ENCODE results near the gene CAMK1D. TPM values are rescaled to one million over a fixed set of nuclear protein-coding genes. Genes with fewer than 3 reads are reported as not detected.

CAMK1D gene
- total RNA-seq, 4 donors from 2014 or later = 13.5 to 21.4 (median 15.7) TPM

- DNase-seq = no peak
- Histone ChIP-seq H3K9me3 (no peaks in the 10 kb centered on the region), H3K36me3 (no peaks in the 10 kb centered on the region), H3K4me3 (no peak overlapping the region), H3K27ac (no peak overlapping the region), H3K4me1 (peaks cover 0 to 4% (median 0%) of the 10 kb centered on the region in 4 donors), H3K27me3 (no peaks in the 10 kb centered on the region)
- WGBS, 2 donors (ENCODE audit: low coverage in 1 of 2) = 71 to 79% methylated on average over 7 of the region's 7 CpGs
- in situ Hi-C loops (cut with MboI; ENCODE audit: low pct_ligation_motif_present in 1 of 4, low pct_unique_long_range_greater_than_20kb in 1 of 4, low sequenced_read_pairs in 3 of 4) (no loop called here), intact Hi-C loops (cut with DNase I; ENCODE audit: low total_unique reads) (no loop called here)
- TF ChIP-seq CTCF (IDR thresholded peaks at IDR 0.05) (no peak), POLR2AphosphoS5 (IDR thresholded peaks at IDR 0.05) (no peak), POLR2A (IDR thresholded peaks at IDR 0.05) (no peak), EP300 (IDR thresholded peaks at IDR 0.05; ENCODE audit: low read depth) (no peak)
Measured at GRCh38 chr10:12568391-12569009, 219.2 kb downstream of the CAMK1D start.

GRCh38 chr10:12572281-12572680, 222.9 kb downstream of the CAMK1D start:
- no peaks in the 10 kb centered on the region for H3K9me3 ChIP-seq
- H3K27me3 ChIP-seq = no peaks in the 10 kb centered on the region
- no peak overlapping the region for H3K4me3 ChIP-seq
- no peak overlapping the region for H3K27ac ChIP-seq
- no peaks in the 10 kb centered on the region for H3K4me1 ChIP-seq
- H3K36me3 ChIP-seq = no peaks in the 10 kb centered on the region
- intact Hi-C loops (cut with DNase I; ENCODE audit: low total_unique reads) = no loop called here
- no peak for TF ChIP-seq POLR2AphosphoS5 (IDR thresholded peaks at IDR 0.05)
- TF ChIP-seq EP300 (IDR thresholded peaks at IDR 0.05; ENCODE audit: low read depth) = no peak
- no peak for TF ChIP-seq POLR2A (IDR thresholded peaks at IDR 0.05)
- TF ChIP-seq CTCF (IDR thresholded peaks at IDR 0.05) = no peak
- no peak for DNase-seq
- in situ Hi-C loops (cut with MboI; ENCODE audit: low pct_ligation_motif_present in 1 of 4, low pct_unique_long_range_greater_than_20kb in 1 of 4, low sequenced_read_pairs in 3 of 4) = no loop called here
- 90% methylated on average over 2 to 3 of the region's 3 CpGs for WGBS, 2 donors (ENCODE audit: low coverage in 1 of 2)

GRCh38 chr10:12577610-12578009, 228.3 kb downstream of the CAMK1D start:
- H3K27me3 ChIP-seq = no peaks in the 10 kb centered on the region
- in situ Hi-C loops (cut with MboI; ENCODE audit: low pct_ligation_motif_present in 1 of 4, low pct_unique_long_range_greater_than_20kb in 1 of 4, low sequenced_read_pairs in 3 of 4) (no loop called here), intact Hi-C loops (cut with DNase I; ENCODE audit: low total_unique reads) (no loop called here)

GRCh38 chr10:12579954-12580858, 230.9 kb downstream of the CAMK1D start:
- in situ Hi-C loops (cut with MboI; ENCODE audit: low pct_ligation_motif_present in 1 of 4, low pct_unique_long_range_greater_than_20kb in 1 of 4, low sequenced_read_pairs in 3 of 4) (no loop called here), intact Hi-C loops (cut with DNase I; ENCODE audit: low total_unique reads) (no loop called here)
- Histone ChIP-seq H3K27ac (peak overlapping the region in 2 of 4 donors; percentile 41 to 47), H3K27me3 (no peaks in the 10 kb centered on the region), H3K36me3 (no peaks in the 10 kb centered on the region), H3K4me1 (no peaks in the 10 kb centered on the region), H3K9me3 (no peaks in the 10 kb centered on the region), H3K4me3 (no peak overlapping the region)
- TF ChIP-seq EP300 (IDR thresholded peaks at IDR 0.05; ENCODE audit: low read depth) (no peak), CTCF (IDR thresholded peaks at IDR 0.05) (no peak), POLR2AphosphoS5 (IDR thresholded peaks at IDR 0.05) (no peak)
- 27 to 67% methylated on average over 2 to 7 of the region's 7 CpGs for WGBS, 2 donors (ENCODE audit: low coverage in 1 of 2)
- no peak for DNase-seq

More at GRCh38 chr10:12577610-12578009, 228.3 kb downstream of the CAMK1D start:
- H3K4me3 ChIP-seq = no peak overlapping the region
- TF ChIP-seq EP300 (IDR thresholded peaks at IDR 0.05; ENCODE audit: low read depth) (no peak), POLR2A (IDR thresholded peaks at IDR 0.05) (no peak), POLR2AphosphoS5 (IDR thresholded peaks at IDR 0.05) (no peak)
- H3K4me1 ChIP-seq = no peaks in the 10 kb centered on the region
- H3K9me3 ChIP-seq = no peaks in the 10 kb centered on the region
- WGBS, 2 donors (ENCODE audit: low coverage in 1 of 2) = 94 to 95% methylated on average over 6 to 7 of the region's 7 CpGs
- no peak overlapping the region for H3K27ac ChIP-seq
- no peaks in the 10 kb centered on the region for H3K36me3 ChIP-seq
- DNase-seq = no peak
